Activated CD4-positive, alpha-beta memory T cell treated with anti-CD3 and anti-CD28 coated beads for 36 hours (primary cell): ENCODE results near the gene EFNA5. TPM values are rescaled to one million over a fixed set of nuclear protein-coding genes. Genes with fewer than 3 reads are reported as not detected.

Experiments
- CTCF ChIA-PET: fragments of 350-600 bp; sonication (Branson Sonifier 250); formaldehyde crosslinking; loops from one replicate; lab custom pipeline; 2021; ENCODE audit warnings: antibody characterized with exemption, inconsistent platforms; lab: Charles Lee
- POLR2A ChIA-PET: fragments of 350-600 bp; sonication (Branson Sonifier 250); formaldehyde crosslinking; loops from one replicate; lab custom pipeline; 2021; ENCODE audit warnings: antibody characterized with exemption; lab: Charles Lee
- DNase-seq: peaks from one replicate; pipeline ENCODE4 v3.0.0-alpha.2; 2020
- H3K27ac Mint-ChIP-seq: one replicate; pipeline ENCODE4 v1.8.0; 2021; ENCODE audit warnings: mixed read lengths
- H3K27me3 Mint-ChIP-seq: one replicate; pipeline ENCODE4 v1.8.0; 2021; ENCODE audit warnings: mixed read lengths
- H3K36me3 Mint-ChIP-seq: one replicate; pipeline ENCODE4 v1.8.0; 2021; ENCODE audit warnings: mixed read lengths
- H3K4me1 Mint-ChIP-seq: one replicate; pipeline ENCODE4 v1.8.0; 2021; ENCODE audit warnings: low read depth, mixed read lengths
- H3K4me3 Mint-ChIP-seq: one replicate; pipeline ENCODE4 v1.8.0; 2021; ENCODE audit warnings: mild to moderate bottlenecking, mixed read lengths
- H3K9me3 Mint-ChIP-seq: one replicate; pipeline ENCODE4 v1.8.0; 2021; ENCODE audit warnings: mixed read lengths
- intact Hi-C: fragments of 100-400 bp; cut with micrococcal nuclease; formaldehyde crosslinking; loops from one replicate; pipeline ENCODE4 v1.15.1; 2023
- total RNA-seq, 2 experiments: library from RNA; stranded (reverse); gene quantifications; one replicate each; pipeline ENCODE4 v1.2.3, GENCODE V29; 2021

EFNA5 gene
- total RNA-seq, 2 experiments from 2014 or later: not detected

DNA sequence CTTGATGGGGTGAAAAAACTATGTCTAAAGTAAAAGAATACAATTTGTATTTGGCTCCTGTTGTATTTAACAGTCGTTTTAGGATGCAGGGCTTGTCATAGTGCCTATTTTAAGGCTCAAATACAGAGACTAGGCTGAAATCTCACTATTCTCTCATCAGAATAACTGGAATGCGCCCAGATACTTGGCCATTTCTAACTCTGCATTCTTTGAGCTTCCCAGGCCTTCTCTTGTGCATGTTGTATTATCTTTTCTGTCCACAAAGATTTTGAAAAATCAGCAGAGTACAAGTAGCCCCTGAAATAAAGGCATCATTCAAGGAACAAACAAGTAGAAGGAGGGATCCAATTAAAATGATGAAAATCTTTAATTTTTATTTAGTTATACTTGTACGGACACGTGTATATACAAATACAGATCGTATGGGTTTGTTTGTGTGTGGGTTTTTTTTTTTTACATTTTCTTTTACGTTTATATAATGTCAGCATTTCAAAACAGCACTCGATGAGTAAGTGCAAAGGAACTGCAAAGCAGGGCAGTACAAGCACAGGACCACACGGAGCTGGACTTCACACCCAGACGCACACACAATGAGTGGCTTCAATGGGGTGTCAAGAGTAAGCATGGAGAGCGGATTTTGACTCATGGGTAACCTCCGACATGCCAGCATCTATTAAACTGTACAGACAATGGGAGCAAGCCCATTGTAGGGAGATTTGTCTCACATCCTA lies 294.0 kb downstream of the EFNA5 start:
- intact Hi-C loops: no loop called here
- DNase-seq: no peak
- Mint-ChIP-seq H3K4me3 (no peak overlapping the region), H3K27ac (no peak overlapping the region), H3K9me3 (no peaks in the 10 kb centered on the region), H3K4me1 (no peaks in the 10 kb centered on the region), H3K36me3 (no peaks in the 10 kb centered on the region), H3K27me3 (no peaks in the 10 kb centered on the region)
- POLR2A ChIA-PET: no interaction called here
- CTCF ChIA-PET: interaction anchor here (0.6 kb wide), 1 partner anchor 12 kb away, joined by 4 read pairs; no protein-coding TSS in a partner anchor

DNA sequence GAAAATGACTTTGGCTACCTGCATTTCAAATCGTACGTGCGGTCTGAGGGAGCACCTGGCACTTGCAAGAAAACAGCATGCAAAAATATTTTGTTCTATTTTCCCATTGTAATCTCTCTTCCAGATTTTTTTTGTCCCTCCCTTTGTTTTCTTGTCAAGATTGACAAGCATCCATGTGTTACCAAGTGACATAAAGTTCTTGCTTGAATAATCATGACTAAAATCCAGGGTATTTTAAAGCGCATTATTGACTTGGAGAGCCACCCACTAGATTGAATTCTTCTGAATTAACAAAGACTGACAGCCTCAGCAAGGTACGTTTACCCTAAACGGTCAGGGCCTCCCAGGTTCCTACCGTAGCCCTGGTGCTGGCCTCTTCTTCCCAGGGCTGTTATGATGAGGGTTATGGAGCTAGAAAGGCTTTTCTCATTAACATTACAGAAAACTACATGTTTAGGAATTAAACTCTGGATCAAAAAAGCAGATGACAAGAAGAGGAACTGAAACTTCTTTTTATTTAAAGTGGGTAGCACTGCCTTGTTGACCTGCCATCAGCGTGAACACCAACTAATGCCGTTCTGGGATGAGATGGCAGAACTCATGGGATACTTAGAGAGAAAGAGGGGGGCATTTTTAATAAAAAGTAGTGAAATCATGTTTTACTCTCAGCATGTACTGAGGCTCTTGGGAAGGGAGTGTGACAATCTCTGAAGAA lies 297.0 kb downstream of the EFNA5 start:
- Mint-ChIP-seq H3K4me1 (no peaks in the 10 kb centered on the region), H3K9me3 (no peaks in the 10 kb centered on the region), H3K27ac (no peak overlapping the region), H3K36me3 (no peaks in the 10 kb centered on the region), H3K4me3 (no peak overlapping the region), H3K27me3 (no peaks in the 10 kb centered on the region)
- no peak for DNase-seq
- intact Hi-C loops: loop anchor here (2.0 kb wide), 1 partner anchor 17 kb away; no protein-coding TSS in a partner anchor
- ChIA-PET POLR2A (no interaction called here), CTCF (no interaction called here)

DNA sequence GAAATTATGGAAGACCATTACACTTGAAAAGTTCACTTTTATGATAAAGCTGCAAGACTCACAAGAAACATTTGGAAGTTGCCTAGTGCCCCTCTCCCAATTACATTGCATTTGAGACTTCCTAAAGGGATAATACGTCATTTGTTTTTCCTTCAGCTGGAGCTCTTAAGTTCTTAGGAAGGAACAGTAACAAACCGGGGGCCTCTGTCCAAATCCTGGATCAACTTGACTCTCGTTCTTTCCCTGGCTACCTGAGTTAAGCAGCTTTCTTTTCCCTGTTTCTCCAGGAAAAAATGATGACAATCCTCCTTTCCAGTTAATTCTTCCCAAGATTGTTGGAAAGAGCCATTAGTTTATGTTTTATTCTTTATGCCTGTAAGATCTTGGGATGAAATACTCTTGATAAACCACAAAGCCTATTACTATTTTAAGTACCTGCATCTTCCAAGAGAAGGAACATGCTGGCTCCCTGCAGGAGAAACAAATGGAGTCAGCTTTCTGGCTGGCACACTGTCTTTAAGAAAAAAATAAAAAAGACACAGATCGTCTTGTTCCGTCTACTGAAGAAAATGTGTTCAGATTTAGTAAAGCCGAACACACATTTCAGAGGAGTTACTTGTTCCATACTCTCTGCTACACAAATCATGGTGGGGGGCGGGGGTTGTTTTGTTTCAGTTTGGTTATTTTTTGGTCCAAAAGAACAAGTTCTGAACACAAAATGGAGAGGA lies 297.9 kb downstream of the EFNA5 start:
- POLR2A ChIA-PET: no interaction called here
- no peaks in the 10 kb centered on the region for H3K4me1 Mint-ChIP-seq
- H3K4me3 Mint-ChIP-seq: no peak overlapping the region
- H3K27ac Mint-ChIP-seq: no peak overlapping the region
- CTCF ChIA-PET: no interaction called here
- H3K27me3 Mint-ChIP-seq: no peaks in the 10 kb centered on the region
- H3K36me3 Mint-ChIP-seq: no peaks in the 10 kb centered on the region
- intact Hi-C loops: no loop called here
- H3K9me3 Mint-ChIP-seq: no peaks in the 10 kb centered on the region
- no peak for DNase-seq

DNA sequence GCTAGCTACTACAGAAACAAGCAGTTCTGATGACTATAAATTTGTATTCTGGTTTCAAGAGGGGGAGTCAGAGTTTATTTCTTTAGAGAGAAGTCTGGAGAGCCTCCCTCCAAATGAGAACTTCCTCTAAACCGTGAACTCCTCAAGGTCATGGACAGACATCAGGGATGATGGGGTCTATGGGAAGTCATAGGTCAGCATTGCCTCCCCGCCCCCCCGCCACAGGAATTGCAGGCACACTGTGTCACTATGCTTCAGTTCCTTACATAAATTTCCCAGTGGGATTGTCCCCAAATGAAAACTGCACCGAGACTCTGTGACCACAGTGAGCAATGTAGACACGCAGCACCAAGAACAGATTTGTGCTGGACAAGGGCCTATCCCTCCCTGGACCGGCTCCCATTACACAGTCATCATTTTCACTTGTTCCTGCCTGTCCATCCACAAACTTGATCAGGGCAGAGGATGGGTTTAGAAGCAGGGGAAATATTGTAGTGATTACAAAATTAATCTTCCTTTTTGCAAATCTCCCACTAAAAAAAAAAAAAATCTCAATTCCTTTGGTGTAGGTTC lies 300.3 kb downstream of the EFNA5 start:
- DNase-seq: no peak
- POLR2A ChIA-PET: no interaction called here
- no peak overlapping the region for H3K4me3 Mint-ChIP-seq
- H3K4me1 Mint-ChIP-seq: no peaks in the 10 kb centered on the region
- intact Hi-C loops: no loop called here
- CTCF ChIA-PET: no interaction called here
- H3K9me3 Mint-ChIP-seq: no peaks in the 10 kb centered on the region
- H3K27me3 Mint-ChIP-seq: no peaks in the 10 kb centered on the region
- H3K36me3 Mint-ChIP-seq: no peaks in the 10 kb centered on the region
- H3K27ac Mint-ChIP-seq: no peak overlapping the region

DNA sequence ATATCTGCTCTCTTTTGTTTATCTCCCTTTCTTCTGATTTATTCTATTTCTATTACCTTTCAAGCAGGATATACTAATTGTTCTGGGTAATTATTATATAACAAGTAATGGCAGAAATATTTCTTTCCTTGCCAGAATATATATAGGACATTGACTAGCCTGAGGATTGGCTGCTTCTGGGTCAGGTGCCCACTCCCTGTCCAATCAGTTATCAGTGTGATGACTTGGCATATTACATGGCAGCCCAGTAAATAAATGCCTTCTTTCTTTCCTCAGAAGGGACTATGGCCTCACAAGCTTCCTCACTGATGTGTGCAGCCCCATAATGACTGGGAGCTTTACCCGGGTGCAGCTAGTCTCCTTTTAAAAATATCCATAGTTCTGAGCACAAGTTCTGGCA lies 301.1 kb downstream of the EFNA5 start:
- H3K4me1 Mint-ChIP-seq: no peaks in the 10 kb centered on the region
- no peak overlapping the region for H3K27ac Mint-ChIP-seq
- no peaks in the 10 kb centered on the region for H3K27me3 Mint-ChIP-seq
- CTCF ChIA-PET: no interaction called here
- no peaks in the 10 kb centered on the region for H3K9me3 Mint-ChIP-seq
- no peak overlapping the region for H3K4me3 Mint-ChIP-seq
- intact Hi-C loops: no loop called here
- POLR2A ChIA-PET: no interaction called here
- no peak for DNase-seq
- no peaks in the 10 kb centered on the region for H3K36me3 Mint-ChIP-seq

DNA sequence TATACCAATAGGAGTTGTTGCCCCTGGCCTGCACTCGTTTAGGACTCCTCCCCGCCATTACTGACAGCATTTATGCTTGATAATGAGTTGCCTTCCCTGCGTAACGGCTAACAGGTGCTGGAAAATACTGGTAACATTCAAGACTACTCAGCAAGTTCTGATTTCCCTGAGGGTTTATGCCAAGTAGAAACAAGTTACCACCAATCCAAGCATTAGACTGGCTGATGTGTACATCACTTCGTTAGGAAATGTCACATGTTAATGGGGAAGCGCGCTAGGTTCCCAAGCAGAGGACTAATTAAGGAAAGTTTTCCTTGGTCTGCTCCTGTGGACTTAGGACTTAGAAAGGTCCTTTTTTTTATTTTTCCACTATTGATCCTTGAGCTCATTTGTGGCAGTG lies 302.1 kb downstream of the EFNA5 start:
- POLR2A ChIA-PET: no interaction called here
- intact Hi-C loops: no loop called here
- DNase-seq: no peak
- H3K27ac Mint-ChIP-seq: no peak overlapping the region
- no peaks in the 10 kb centered on the region for H3K27me3 Mint-ChIP-seq
- no peak overlapping the region for H3K4me3 Mint-ChIP-seq
- no peaks in the 10 kb centered on the region for H3K4me1 Mint-ChIP-seq
- H3K9me3 Mint-ChIP-seq: no peaks in the 10 kb centered on the region
- no peaks in the 10 kb centered on the region for H3K36me3 Mint-ChIP-seq
- CTCF ChIA-PET: no interaction called here

DNA sequence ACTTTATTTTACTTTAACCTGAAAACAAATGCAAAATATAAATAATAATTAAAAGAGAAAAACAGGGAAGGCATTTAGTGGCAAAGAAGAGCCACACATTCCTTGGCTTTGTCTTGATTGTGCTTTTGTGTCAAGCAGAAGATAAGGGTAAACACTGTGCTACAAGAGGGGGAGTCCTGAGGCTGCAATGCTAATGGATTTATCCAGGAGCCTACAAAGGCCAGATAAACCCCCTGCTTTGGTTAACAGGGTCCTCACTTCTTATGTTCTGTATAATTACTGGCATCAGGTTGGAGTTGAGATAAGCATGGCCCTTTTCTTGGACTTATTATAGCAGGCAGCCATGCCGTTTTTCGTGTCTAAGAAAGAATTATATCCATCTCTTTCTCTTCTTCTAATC lies 302.8 kb downstream of the EFNA5 start:
- intact Hi-C loops: no loop called here
- H3K9me3 Mint-ChIP-seq: no peaks in the 10 kb centered on the region
- CTCF ChIA-PET: no interaction called here
- POLR2A ChIA-PET: no interaction called here
- no peak overlapping the region for H3K4me3 Mint-ChIP-seq
- DNase-seq: no peak
- no peaks in the 10 kb centered on the region for H3K36me3 Mint-ChIP-seq
- no peaks in the 10 kb centered on the region for H3K4me1 Mint-ChIP-seq
- H3K27ac Mint-ChIP-seq: no peak overlapping the region
- no peaks in the 10 kb centered on the region for H3K27me3 Mint-ChIP-seq

DNA sequence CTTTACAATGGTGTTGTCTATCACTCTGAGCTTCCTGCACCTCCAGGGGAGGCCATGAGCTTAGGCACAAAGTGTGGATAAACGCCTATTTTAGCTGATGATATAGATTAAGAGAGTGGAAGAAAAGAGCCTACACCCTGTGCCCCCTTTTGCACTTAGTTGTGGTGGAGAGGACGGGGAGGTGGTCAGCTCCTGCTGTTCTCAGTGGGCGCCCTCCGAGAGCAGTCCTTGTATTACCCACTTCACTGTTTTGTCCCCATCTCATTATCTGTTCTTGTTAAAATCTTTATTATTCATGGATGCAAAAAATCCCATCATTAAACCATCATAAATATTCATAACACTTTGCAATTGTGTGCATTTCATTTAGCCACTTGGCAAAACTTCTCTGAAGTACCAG lies 303.3 kb downstream of the EFNA5 start:
- H3K4me3 Mint-ChIP-seq: no peak overlapping the region
- H3K27me3 Mint-ChIP-seq: no peaks in the 10 kb centered on the region
- H3K36me3 Mint-ChIP-seq: no peaks in the 10 kb centered on the region
- ChIA-PET CTCF (no interaction called here), POLR2A (no interaction called here)
- no peaks in the 10 kb centered on the region for H3K9me3 Mint-ChIP-seq
- no peak overlapping the region for H3K27ac Mint-ChIP-seq
- DNase-seq: no peak
- H3K4me1 Mint-ChIP-seq: no peaks in the 10 kb centered on the region
- intact Hi-C loops: no loop called here

DNA sequence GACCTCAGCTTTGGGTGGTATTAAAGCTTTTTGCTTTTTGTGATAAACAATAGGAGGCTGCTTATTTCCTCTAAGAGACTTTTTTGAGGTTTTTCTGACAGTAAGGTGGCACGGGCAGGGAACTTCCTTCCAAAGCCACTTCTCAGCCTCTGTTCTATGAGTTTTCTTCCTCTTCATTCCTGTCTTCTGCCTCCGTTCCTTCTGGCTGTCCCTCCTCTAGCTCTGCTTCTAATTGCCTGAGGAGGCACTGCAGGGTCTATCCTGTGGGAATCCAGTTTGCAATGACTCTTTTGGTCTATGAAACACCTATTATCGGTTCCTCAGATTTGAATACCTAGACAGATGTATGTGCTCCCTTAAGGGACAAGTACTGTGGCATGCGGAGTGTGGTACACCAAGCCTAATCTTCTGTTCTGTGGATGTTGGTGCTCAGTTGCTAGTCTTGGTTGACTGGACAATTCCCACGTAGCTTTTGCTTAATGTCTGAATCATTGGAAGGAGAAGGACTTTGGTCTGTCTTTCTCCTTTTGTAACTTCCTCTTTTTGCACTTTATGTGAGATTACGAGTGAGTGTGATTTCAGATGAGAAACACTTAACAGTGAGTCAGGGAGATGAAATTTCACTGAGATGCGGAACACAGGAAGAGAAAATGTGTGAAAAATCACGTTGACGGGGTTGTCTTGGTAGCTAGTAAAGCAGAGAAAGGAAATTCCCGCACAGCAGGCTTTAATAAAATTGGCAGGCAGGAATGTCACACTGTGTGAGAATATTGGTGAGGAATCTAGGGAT lies 305.2 kb downstream of the EFNA5 start:
- Mint-ChIP-seq H3K27ac (no peak overlapping the region), H3K27me3 (no peaks in the 10 kb centered on the region), H3K4me3 (no peak overlapping the region), H3K36me3 (no peaks in the 10 kb centered on the region), H3K4me1 (no peaks in the 10 kb centered on the region), H3K9me3 (no peaks in the 10 kb centered on the region)
- DNase-seq: no peak
- ChIA-PET CTCF (no interaction called here), POLR2A (no interaction called here)
- intact Hi-C loops: no loop called here

DNA sequence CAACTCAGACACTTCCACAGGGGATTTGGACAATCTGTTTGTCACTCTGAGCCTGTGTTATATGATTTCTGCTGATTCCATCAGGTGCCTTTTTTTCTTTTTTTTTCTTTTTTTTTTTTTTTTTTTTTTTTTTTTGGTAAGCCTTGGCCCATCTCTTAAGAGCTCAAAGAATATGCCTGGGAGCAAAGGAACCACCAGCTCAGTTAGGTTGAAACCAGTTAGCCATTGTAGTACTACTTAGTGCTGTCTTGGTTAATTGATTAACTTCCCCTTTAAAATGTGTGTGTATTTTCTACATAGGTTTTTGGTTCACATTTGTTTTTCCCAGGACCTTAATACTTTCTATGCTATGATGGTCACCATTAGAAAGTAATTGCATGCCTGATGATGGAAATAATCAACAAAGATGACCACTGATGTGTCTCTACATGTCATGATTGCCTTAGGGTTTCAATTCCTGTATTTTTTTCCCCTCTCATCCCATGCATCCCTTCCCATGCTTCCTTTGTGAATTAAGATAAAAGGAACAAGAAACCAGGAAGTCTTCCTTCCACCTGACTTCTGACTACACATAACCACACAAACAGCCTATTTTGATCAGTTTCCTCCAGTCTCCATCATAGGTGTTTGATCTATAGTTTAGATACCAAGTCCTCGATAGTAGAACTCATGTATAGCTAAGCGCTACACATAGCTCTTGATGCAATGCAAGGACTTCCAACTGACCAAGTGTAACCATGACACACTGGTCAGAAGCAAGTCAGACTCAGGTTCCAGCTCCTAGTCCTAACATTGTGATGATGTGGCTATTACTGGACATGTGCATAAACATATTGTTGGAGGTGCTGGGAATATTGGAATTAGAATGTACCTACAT lies 306.1 kb downstream of the EFNA5 start:
- Mint-ChIP-seq H3K4me3 (no peak overlapping the region), H3K27me3 (no peaks in the 10 kb centered on the region), H3K36me3 (no peaks in the 10 kb centered on the region), H3K9me3 (no peaks in the 10 kb centered on the region), H3K4me1 (no peaks in the 10 kb centered on the region), H3K27ac (no peak overlapping the region)
- intact Hi-C loops: no loop called here
- ChIA-PET CTCF (interaction anchor here (0.6 to 0.7 kb wide), 2 partner anchors 11 to 141 kb away, joined by 3 to 4 read pairs; no protein-coding TSS in a partner anchor), POLR2A (no interaction called here)
- no peak for DNase-seq

DNA sequence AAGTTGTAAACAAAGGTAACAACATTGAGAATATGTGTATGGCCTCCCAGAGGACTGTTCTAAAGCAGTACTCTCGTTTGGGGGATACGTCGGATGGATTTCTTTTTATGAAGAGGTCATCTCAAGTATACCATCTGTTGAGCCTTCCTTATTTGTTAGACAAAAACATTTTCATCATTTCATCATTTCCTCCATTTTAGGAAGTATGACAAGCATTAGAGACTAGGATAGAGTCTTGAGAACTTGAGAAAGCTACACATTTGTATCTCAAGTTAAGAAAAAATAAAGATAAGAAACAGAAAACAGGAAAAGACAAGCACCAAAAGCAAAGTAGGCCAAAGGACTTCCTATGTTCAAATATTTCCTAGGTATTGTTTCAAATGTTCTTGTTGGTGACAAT lies 307.0 kb downstream of the EFNA5 start:
- Mint-ChIP-seq H3K36me3 (no peaks in the 10 kb centered on the region), H3K27me3 (no peaks in the 10 kb centered on the region), H3K9me3 (no peaks in the 10 kb centered on the region), H3K27ac (no peak overlapping the region), H3K4me1 (no peaks in the 10 kb centered on the region), H3K4me3 (no peak overlapping the region)
- ChIA-PET CTCF (interaction anchor here (0.7 kb wide), 1 partner anchor 140 kb away, joined by 3 read pairs; no protein-coding TSS in a partner anchor), POLR2A (no interaction called here)
- intact Hi-C loops: no loop called here
- DNase-seq: no peak
